Natural killer cell treated with Interleukin-12 subunit alpha and Interleukin-12 subunit beta and Interleukin-15 and Interleukin-18, amount 100 ng/mL, for 72 hours (primary cell): Measurements from ENCODE around the gene EVC2. TPM values are rescaled to one million over a fixed set of nuclear protein-coding genes. Genes with fewer than 3 reads are reported as not detected.

Source experiments
- ATAC-seq, 2 donors: fragments of 150-1000 bp; cut with Tn5 transposase in 1 of 2; sonication (Bioruptor Pico), chemical (Tn5 transposase) in 1 of 2; 2 replicates each; pipeline ENCODE4 v1.10.0; 2021
- DNase-seq: peaks from one replicate; pipeline ENCODE4 v3.0.0; 2022; ENCODE audit warnings: low spot score
- H3K27ac Mint-ChIP-seq, 2 donors: 1 replicate in 1 of 2; 2 replicates in 1 of 2; pipeline ENCODE4 v1.8.0; 2022; ENCODE audit warnings: mixed read lengths in 2 of 2, mild to moderate bottlenecking in 1 of 2, moderate library complexity in 1 of 2
- H3K27me3 Mint-ChIP-seq, 2 donors: 1 replicate in 1 of 2; 2 replicates in 1 of 2; pipeline ENCODE4 v1.8.0; 2022; ENCODE audit warnings: mixed read lengths in 2 of 2
- H3K36me3 Mint-ChIP-seq: one replicate; pipeline ENCODE4 v1.8.0; 2022; ENCODE audit warnings: mixed read lengths
- H3K4me1 Mint-ChIP-seq, 2 donors: 1 replicate in 1 of 2; 2 replicates in 1 of 2; pipeline ENCODE4 v1.8.0; 2022; ENCODE audit warnings: low read depth in 2 of 2, mixed read lengths in 2 of 2, mild to moderate bottlenecking in 1 of 2
- H3K4me3 Mint-ChIP-seq: one replicate; pipeline ENCODE4 v1.8.0; 2022; ENCODE audit warnings: mixed read lengths
- H3K9me3 Mint-ChIP-seq: 2 replicates; pipeline ENCODE4 v1.8.0; 2022; ENCODE audit warnings: mixed read lengths
- total RNA-seq, 2 donors: library from RNA; stranded (reverse); gene quantifications; one replicate each; pipeline ENCODE4 v1.2.3, GENCODE V29; 2022

EVC2 gene
- total RNA-seq, 2 donors from 2014 or later = 0.12 to 4.4 TPM

- no peak for ATAC-seq
Measured at GRCh38 chr4:5711479-5712184, 3.3 kb upstream of the EVC2 start.

DNA sequence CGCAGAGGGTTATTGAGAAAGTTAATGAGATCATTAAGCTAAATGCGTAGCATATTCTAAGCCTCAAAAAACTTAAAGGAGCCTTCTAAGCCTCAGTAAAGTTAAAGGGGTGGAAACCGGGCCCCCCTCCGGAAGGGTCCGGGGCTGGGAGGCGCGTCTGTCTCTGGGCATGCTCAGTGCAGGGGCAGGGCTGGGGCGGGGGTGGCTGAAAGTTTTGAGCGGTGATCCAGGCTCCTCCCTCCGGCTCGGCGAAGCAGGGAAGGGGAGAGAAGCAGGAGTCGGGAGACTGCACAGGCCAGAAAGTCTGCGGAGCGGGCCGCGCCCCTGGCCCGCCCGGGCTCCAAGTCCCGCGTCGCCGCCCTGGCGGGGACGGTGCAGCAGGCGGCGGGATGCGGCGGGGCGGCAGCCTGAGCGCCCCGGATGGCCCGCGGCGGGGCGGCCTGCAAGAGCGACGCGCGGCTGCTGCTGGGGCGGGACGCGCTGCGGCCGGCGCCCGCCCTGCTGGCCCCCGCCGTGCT, 2.7 kb upstream of the EVC2 start, which contains the start of gene EVC:
EVC (plus strand) TSS at position 241 of the 518 bp plus-strand sequence; CDS start at position 421, 180 bp downstream.
- no peaks in the 10 kb centered on the region for H3K9me3 Mint-ChIP-seq
- no peak for DNase-seq
- ATAC-seq = peak; percentile 52 to 62
- peaks cover 39 to 40% of the 10 kb centered on the region in 2 donors for H3K27me3 Mint-ChIP-seq
- peak within 1 kb of the TSS in 1 of 2 donors; percentile 56 for H3K27ac Mint-ChIP-seq
- H3K4me1 Mint-ChIP-seq = peaks cover 4 to 28% of the 10 kb centered on the region in 2 donors
- H3K36me3 Mint-ChIP-seq = peaks cover 7% of the 10 kb centered on the region
- H3K4me3 Mint-ChIP-seq = peak within 1 kb of the TSS; percentile 90

More at GRCh38 chr4:5711479-5712184, 3.3 kb upstream of the EVC2 start:
- Mint-ChIP-seq H3K27ac (no peak overlapping the region), H3K4me3 (peak overlapping the region; percentile 66), H3K36me3 (peaks cover 7% of the 10 kb centered on the region), H3K9me3 (no peaks in the 10 kb centered on the region), H3K27me3 (peaks cover 37 to 39% of the 10 kb centered on the region in 2 donors), H3K4me1 (peaks cover 4 to 25% of the 10 kb centered on the region in 2 donors)
- no peak for DNase-seq

GRCh38 chr4:5710065-5710960, 2.0 kb upstream of the EVC2 start:
- no peaks in the 10 kb centered on the region for H3K9me3 Mint-ChIP-seq
- ATAC-seq = no peak
- peaks cover 39 to 40% of the 10 kb centered on the region in 2 donors for H3K27me3 Mint-ChIP-seq
- H3K4me1 Mint-ChIP-seq = peaks cover 4 to 33% of the 10 kb centered on the region in 2 donors
- H3K27ac Mint-ChIP-seq = peak overlapping the region in 1 of 2 donors; percentile 56
- H3K36me3 Mint-ChIP-seq = peaks cover 7% of the 10 kb centered on the region
- no peak for DNase-seq
- H3K4me3 Mint-ChIP-seq = peak overlapping the region; percentile 90

- H3K27me3 Mint-ChIP-seq = peaks cover 37 to 38% of the 10 kb centered on the region in 2 donors
- H3K27ac Mint-ChIP-seq = no peak overlapping the region
- ATAC-seq (no peak), DNase-seq (no peak)
- H3K9me3 Mint-ChIP-seq = no peaks in the 10 kb centered on the region
- no peaks in the 10 kb centered on the region for H3K36me3 Mint-ChIP-seq
- no peak overlapping the region for H3K4me3 Mint-ChIP-seq
- H3K4me1 Mint-ChIP-seq = peaks cover 4 to 33% of the 10 kb centered on the region in 2 donors
Measured at GRCh38 chr4:5709207-5709575, 832 bp upstream of the EVC2 start.

DNA sequence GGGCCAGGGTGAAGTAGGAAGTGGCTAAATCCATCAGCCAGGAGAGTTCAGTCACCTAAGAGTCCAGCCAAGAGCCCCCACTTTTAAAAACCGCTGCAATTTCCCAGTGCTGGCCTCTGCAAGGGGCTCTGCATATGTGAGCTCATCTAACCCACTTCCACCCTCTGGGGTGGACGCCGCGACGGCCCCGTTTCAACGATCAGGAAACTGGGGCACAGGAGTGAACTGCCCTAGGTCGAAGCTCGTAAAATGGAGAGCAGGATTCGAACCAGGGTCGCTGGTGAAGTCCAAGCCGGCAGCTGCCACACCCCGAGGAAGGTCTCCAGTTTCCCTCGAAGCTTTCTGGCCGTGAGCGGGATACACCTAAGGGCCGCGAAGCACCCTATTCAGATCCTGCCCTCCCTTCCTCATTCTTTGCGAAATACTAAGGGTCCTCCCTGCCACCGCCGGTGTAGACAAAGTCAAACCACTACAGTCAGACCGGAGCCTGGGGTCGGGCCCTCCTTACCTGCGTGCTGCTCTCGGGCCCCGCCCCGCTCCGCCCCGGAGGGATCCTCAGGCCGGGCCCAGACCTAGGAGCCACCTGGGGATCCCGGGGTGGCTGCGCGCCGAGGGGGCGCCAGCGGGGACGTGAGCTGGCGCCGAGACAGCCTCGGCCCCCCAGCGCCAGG, 446 bp downstream of the EVC2 start:
- Mint-ChIP-seq H3K27me3 (peaks cover 36 to 42% of the 10 kb centered on the region in 2 donors), H3K27ac (no peak overlapping the region), H3K36me3 (peaks cover 7% of the 10 kb centered on the region), H3K4me3 (peak overlapping the region; percentile 73), H3K9me3 (no peaks in the 10 kb centered on the region), H3K4me1 (peaks cover 4 to 33% of the 10 kb centered on the region in 2 donors)
- DNase-seq (no peak), ATAC-seq (peak in 1 of 2 donors; percentile 4)

- peaks cover 33 to 37% of the 10 kb centered on the region in 2 donors for H3K27me3 Mint-ChIP-seq
- H3K4me1 Mint-ChIP-seq = peaks cover 4 to 28% of the 10 kb centered on the region in 2 donors
- peak overlapping the region; percentile 73 for H3K4me3 Mint-ChIP-seq
- DNase-seq (no peak), ATAC-seq (no peak)
- H3K9me3 Mint-ChIP-seq = no peaks in the 10 kb centered on the region
- H3K27ac Mint-ChIP-seq = no peak overlapping the region
- H3K36me3 Mint-ChIP-seq = peaks cover 7% of the 10 kb centered on the region
Measured at GRCh38 chr4:5707366-5707765, 993 bp downstream of the EVC2 start.

DNA sequence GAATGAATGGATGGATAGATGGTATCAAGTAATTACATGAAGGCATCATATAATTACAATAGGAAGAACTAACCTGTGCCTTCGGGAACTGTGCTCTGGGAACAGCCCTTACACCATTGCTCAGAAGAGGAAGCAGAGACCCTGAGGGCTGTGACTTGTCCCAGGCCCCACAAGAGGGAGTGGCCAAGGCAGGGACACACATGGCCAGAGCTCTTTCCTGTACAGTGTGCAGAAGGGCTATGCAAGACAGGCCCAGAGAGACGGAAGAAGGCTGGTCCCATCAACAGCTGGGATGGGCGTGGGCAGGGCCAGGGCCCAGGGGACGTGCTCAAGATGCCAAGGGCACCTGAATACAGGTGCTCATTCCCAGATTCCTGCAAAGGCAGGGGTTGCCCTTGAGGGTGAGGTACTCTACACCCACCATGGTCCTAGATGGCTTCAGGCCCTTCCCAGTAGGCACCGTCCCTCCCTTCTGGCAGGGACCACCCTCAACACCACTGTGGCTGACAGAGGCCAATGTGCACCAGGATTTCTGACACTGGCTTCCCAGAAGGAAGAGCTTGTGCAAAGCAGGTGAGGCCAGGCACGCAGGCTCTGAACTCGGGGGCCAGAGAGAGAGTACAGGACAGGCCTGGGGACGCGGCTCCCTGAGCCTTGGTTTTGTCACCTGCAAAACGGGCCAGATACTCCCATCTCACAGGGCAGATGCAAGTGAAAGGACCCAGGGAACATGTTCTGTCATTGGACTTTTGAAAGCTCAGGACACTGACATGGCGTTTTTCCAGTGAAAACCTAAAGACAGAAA, 1.7 kb downstream of the EVC2 start:
- Mint-ChIP-seq H3K36me3 (peaks cover 7% of the 10 kb centered on the region), H3K4me1 (peaks cover 4 to 22% of the 10 kb centered on the region in 2 donors), H3K4me3 (peak overlapping the region; percentile 73), H3K27me3 (peaks cover 30 to 32% of the 10 kb centered on the region in 2 donors), H3K9me3 (no peaks in the 10 kb centered on the region), H3K27ac (peak overlapping the region in 1 of 2 donors; percentile 46)
- DNase-seq = no peak
- peak in 1 of 2 donors; percentile 40 for ATAC-seq

DNA sequence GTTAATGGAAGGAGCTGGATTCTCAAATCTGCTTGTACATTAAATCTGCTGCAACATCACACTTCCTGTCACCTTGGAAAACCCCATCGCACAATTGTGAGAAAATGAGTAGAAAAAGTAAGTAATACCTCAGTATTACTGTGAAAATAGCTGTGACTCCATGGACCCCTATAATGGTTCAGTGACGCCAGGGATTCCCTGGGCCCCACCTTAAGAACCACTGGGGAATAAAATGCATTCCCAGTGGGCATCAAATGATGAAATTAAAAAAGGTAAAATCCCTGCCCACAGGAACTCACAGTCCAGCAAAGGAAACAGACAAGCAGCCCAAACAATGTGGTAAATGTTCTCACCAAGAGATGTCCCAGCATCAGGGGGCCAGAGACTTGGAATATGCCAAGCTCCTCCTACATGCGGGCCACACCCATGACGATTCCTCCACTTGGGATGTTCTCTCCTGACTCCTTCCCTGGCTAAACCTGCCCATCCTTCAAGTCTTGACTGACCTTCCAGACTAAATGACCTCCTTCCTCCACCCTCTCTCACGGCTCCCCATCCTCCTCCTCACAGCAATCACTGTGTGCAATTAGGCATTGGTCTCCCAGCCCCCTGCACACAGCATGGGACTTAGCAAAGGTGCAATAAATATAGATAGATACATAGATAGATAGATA, 2.6 kb downstream of the EVC2 start:
- H3K27ac Mint-ChIP-seq = peak overlapping the region in 1 of 2 donors; percentile 46
- peak overlapping the region; percentile 38 for H3K4me3 Mint-ChIP-seq
- peaks cover 7% of the 10 kb centered on the region for H3K36me3 Mint-ChIP-seq
- H3K27me3 Mint-ChIP-seq = peaks cover 28 to 36% of the 10 kb centered on the region in 2 donors
- no peak for ATAC-seq
- DNase-seq = no peak
- H3K9me3 Mint-ChIP-seq = no peaks in the 10 kb centered on the region
- peaks cover 4 to 21% of the 10 kb centered on the region in 2 donors for H3K4me1 Mint-ChIP-seq

DNA sequence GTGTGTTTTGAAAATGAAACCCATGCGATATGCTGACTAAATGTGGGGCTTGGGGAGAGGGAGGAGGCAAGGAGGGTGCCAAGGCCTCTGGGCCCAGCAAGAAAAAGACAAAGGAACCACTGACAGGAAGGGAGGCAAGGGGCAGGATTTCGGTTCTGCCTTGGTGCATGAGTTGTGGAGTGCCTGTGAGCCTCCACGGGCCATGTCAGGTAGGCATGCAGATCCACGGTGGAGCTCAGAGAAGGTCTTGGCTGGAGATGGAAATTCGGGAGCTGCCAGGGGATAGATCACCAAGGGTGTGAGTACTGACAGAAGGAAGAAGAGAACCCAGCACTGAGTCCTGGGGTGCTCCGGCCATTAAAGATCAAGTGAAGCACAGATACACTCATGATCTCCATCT, 4.1 kb downstream of the EVC2 start:
- H3K4me3 Mint-ChIP-seq = no peak overlapping the region

GRCh38 chr4:5703831-5704230, 4.5 kb downstream of the EVC2 start:
- Mint-ChIP-seq H3K4me3 (no peak overlapping the region), H3K27me3 (peaks cover 22 to 26% of the 10 kb centered on the region in 2 donors), H3K36me3 (peaks cover 7% of the 10 kb centered on the region), H3K4me1 (peaks cover 0 to 16% of the 10 kb centered on the region in 2 donors), H3K27ac (no peak overlapping the region), H3K9me3 (no peaks in the 10 kb centered on the region)
- ATAC-seq (no peak), DNase-seq (no peak)

More for the DNA sequence above, 4.1 kb downstream of the EVC2 start:
- H3K27ac Mint-ChIP-seq = no peak overlapping the region
- DNase-seq (no peak), ATAC-seq (no peak)
- H3K27me3 Mint-ChIP-seq = peaks cover 22 to 26% of the 10 kb centered on the region in 2 donors
- no peaks in the 10 kb centered on the region for H3K9me3 Mint-ChIP-seq
- peaks cover 7% of the 10 kb centered on the region for H3K36me3 Mint-ChIP-seq
- H3K4me1 Mint-ChIP-seq = peaks cover 0 to 16% of the 10 kb centered on the region in 2 donors

- H3K9me3 Mint-ChIP-seq = no peaks in the 10 kb centered on the region
- peaks cover 0 to 10% of the 10 kb centered on the region in 2 donors for H3K4me1 Mint-ChIP-seq
- no peak for DNase-seq
- no peak for ATAC-seq
- no peak overlapping the region for H3K27ac Mint-ChIP-seq
- H3K4me3 Mint-ChIP-seq = no peak overlapping the region
- peaks cover 14 to 18% of the 10 kb centered on the region in 2 donors for H3K27me3 Mint-ChIP-seq
- H3K36me3 Mint-ChIP-seq = peaks cover 7% of the 10 kb centered on the region
Measured at GRCh38 chr4:5701971-5702370, 6.4 kb downstream of the EVC2 start.

- DNase-seq (no peak), ATAC-seq (no peak)
- Mint-ChIP-seq H3K36me3 (peaks cover 7% of the 10 kb centered on the region), H3K9me3 (no peaks in the 10 kb centered on the region), H3K27me3 (peaks cover 12 to 13% of the 10 kb centered on the region in 2 donors), H3K27ac (no peak overlapping the region), H3K4me3 (no peak overlapping the region), H3K4me1 (no peaks in the 10 kb centered on the region)
Measured at GRCh38 chr4:5700459-5700858, 7.9 kb downstream of the EVC2 start.
